Measurements from ENCODE around the gene CD6. TPM values are rescaled to one million over a fixed set of nuclear protein-coding genes. Genes with fewer than 3 reads are reported as not detected.
A peak's percentile ranks its signal among the peaks of the same experiment; 100 is the strongest.

CD6 gene
- total RNA-seq, 1 donor from 2014 or later, result 0.70 TPM

DNA sequence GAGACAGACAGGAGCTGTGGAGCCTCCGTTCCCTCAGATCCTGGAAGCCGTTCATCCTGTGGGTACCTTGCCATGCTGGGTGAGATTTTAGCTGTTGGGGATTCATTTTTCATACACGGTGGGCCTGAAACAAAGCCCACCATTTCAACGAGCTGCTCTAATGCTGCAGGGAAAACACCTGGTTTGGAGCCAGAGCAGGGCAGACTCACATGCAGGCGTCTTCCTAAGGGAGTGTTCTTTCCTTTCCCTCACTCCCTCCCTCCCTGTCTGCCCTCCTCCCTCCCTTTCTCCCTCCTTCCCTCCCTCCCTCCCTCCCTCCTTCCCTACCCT, 52.5 kb downstream of the CD6 start:
- DNase-seq (ENCODE audit: extremely low spot score, unreplicated experiment), result no peak
- peaks cover 50% of the 10 kb centered on the region for H3K27me3 Mint-ChIP-seq
- H3K9me3 Mint-ChIP-seq, result no peaks in the 10 kb centered on the region
- TF ChIP-seq, protein P1, sequence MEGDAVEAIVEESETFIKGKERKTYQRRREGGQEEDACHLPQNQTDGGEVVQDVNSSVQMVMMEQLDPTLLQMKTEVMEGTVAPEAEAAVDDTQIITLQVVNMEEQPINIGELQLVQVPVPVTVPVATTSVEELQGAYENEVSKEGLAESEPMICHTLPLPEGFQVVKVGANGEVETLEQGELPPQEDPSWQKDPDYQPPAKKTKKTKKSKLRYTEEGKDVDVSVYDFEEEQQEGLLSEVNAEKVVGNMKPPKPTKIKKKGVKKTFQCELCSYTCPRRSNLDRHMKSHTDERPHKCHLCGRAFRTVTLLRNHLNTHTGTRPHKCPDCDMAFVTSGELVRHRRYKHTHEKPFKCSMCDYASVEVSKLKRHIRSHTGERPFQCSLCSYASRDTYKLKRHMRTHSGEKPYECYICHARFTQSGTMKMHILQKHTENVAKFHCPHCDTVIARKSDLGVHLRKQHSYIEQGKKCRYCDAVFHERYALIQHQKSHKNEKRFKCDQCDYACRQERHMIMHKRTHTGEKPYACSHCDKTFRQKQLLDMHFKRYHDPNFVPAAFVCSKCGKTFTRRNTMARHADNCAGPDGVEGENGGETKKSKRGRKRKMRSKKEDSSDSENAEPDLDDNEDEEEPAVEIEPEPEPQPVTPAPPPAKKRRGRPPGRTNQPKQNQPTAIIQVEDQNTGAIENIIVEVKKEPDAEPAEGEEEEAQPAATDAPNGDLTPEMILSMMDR (conservative IDR thresholded peaks at IDR 0.05), result no peak
- H3K4me3 Mint-ChIP-seq, result no peak overlapping the region
- H3K4me1 Mint-ChIP-seq (ENCODE audit: unreplicated experiment), result peaks cover 49% of the 10 kb centered on the region
- H3K27ac Mint-ChIP-seq, result no peak overlapping the region
- H3K36me3 Mint-ChIP-seq, result no peaks in the 10 kb centered on the region

DNA sequence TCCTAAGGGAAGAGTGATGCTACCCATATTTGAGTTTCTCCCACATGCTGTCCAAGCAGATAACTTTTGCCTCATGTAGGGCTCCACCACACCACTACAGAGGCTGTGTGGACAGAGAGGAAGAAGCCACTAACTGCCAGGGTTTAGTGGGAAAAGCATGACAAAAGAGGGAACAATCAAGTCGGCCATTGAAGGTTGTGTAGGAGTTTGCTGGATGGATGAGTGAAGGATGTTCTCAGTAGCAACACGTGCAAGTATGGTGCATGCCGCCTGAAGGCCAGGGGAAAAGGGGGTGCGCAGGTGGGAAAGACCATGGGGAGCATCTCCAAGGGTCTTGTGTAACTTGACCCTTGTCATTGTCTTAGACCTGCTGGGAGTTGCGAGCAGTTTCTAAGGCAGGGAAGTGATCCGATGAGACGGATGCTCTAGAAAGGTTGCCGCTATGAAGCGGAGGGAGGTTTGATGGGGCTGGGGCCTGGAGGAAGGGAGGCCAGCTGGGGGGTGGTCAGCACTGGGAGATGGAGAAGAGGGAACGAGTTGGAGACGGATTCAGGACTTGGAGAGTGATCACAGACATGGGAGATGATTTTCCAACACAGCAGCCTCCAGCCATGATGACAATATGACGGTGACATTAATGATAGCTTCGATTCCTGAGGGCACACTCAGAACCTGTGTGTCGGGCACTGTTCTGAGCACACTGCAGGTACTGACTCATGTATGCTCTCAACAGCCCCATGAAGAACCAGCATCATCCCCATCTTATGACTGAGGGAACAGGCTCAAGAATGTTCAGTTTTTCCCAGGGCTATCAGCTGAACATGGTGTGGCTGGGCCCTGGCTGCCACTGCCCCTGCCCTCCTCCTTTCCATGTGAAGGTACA, 53.7 kb downstream of the CD6 start:
- Mint-ChIP-seq H3K36me3 (no peaks in the 10 kb centered on the region), H3K9me3 (no peaks in the 10 kb centered on the region), H3K4me1 (ENCODE audit: unreplicated experiment) (peaks cover 47% of the 10 kb centered on the region), H3K27me3 (peaks cover 50% of the 10 kb centered on the region), H3K27ac (no peak overlapping the region), H3K4me3 (no peak overlapping the region)
- DNase-seq (ENCODE audit: extremely low spot score, unreplicated experiment), result no peak
- TF ChIP-seq, protein P1 (conservative IDR thresholded peaks at IDR 0.05), result no peak

DNA sequence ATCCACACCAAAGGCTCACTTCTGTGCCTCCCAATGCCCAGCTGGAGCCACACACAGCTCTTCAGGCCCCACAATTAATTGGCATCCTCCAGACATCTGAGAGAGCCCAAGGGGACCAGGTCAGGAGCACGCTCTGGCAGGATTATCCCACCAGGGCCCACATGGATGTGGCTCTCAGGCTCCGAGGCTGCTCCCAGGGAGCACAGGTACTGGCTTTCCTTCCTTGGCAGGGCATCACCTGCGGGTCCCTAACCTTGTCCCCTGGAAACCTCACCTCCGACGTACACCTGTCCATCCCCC, 54.3 kb downstream of the CD6 start:
- Mint-ChIP-seq H3K36me3 (no peaks in the 10 kb centered on the region), H3K4me1 (ENCODE audit: unreplicated experiment) (peaks cover 41% of the 10 kb centered on the region), H3K27ac (no peak overlapping the region), H3K4me3 (no peak overlapping the region), H3K9me3 (no peaks in the 10 kb centered on the region), H3K27me3 (peaks cover 44% of the 10 kb centered on the region)
- no peak for DNase-seq (ENCODE audit: extremely low spot score, unreplicated experiment)
- TF ChIP-seq, protein P1 (conservative IDR thresholded peaks at IDR 0.05), result no peak

GRCh38 chr11:61026121-61027031, 54.9 kb downstream of the CD6 start:
- Mint-ChIP-seq H3K4me3 (no peak overlapping the region), H3K4me1 (ENCODE audit: unreplicated experiment) (peaks cover 37% of the 10 kb centered on the region)

GRCh38 chr11:61027141-61027840, 55.8 kb downstream of the CD6 start:
- H3K27me3 Mint-ChIP-seq, result peaks cover 34% of the 10 kb centered on the region
- H3K27ac Mint-ChIP-seq, result peak overlapping the region; percentile 59
- no peaks in the 10 kb centered on the region for H3K36me3 Mint-ChIP-seq
- DNase-seq (ENCODE audit: extremely low spot score, unreplicated experiment), result no peak
- TF ChIP-seq, protein P1 (conservative IDR thresholded peaks at IDR 0.05), result no peak
- peaks cover 35% of the 10 kb centered on the region for H3K4me1 Mint-ChIP-seq (ENCODE audit: unreplicated experiment)
- no peaks in the 10 kb centered on the region for H3K9me3 Mint-ChIP-seq
- no peak overlapping the region for H3K4me3 Mint-ChIP-seq

More at GRCh38 chr11:61026121-61027031, 54.9 kb downstream of the CD6 start:
- H3K27ac Mint-ChIP-seq, result no peak overlapping the region
- TF ChIP-seq, protein P1 (conservative IDR thresholded peaks at IDR 0.05), result no peak
- no peaks in the 10 kb centered on the region for H3K36me3 Mint-ChIP-seq
- H3K9me3 Mint-ChIP-seq, result no peaks in the 10 kb centered on the region
- peaks cover 39% of the 10 kb centered on the region for H3K27me3 Mint-ChIP-seq
- no peak for DNase-seq (ENCODE audit: extremely low spot score, unreplicated experiment)
